ENCODE measurements around the gene CDK11B. TPM values are rescaled to one million over a fixed set of nuclear protein-coding genes. Genes with fewer than 3 reads are reported as not detected.
"Not testable (repeated sequence)": the region's sequence is repeated elsewhere in the genome, so short reads cannot be mapped to it uniquely, and the experiment has no call there.

Gene CDK11B
- total RNA-seq, 1 donor from 2014 or later, result 23.4 TPM

DNA sequence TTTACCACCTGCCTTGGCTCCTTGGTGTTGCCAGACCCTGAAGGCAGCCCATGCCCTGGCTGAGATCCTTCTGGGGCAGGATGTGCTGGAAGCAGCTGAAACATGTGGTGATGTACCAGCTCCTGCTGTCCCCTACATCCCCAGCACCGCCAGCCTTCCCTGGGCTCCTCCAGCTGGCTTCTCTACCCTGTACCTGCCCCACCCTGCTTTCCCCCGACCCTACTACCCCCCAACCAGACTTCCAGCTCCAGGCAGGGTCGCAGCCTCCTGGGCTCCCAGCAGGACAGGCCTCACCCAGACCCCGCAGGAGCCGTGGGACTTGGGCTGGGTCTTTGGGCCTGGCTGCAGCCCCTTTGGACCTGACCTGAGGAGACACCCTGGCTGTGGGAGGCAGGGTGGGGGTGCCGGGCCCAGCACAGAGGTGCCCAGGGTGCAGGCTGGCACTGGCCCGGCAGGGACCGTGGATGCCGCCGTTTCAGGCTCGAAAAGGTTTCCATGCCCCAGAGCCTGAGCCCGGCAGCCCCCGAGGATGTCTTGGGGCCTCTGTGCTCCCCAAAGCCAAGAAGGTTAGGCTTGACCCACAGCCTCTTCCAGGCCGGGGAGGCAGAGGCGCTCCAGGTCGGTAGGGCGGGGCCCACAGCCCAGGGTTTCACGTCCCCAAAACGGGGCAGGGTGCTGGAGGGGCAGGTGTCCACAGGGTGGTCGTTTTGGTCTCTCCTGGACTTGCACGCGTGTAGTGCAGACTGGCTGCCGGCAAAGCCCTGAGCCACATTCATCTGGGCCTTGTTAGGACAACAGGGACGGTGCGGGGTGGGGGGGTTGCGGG is 38.8 kb upstream of the CDK11B start:
- DNase-seq (ENCODE audit: low read depth); H3K4me3 Mint-ChIP-seq (ENCODE audit: unreplicated experiment); H3K4me1 Mint-ChIP-seq (ENCODE audit: low read depth, unreplicated experiment); H3K36me3 ChIP-seq (ENCODE audit: insufficient read depth, low read length); H3K4me2 ChIP-seq (ENCODE audit: low read length); H3K79me2 ChIP-seq (ENCODE audit: insufficient read depth, low read length); H3K36me3 Mint-ChIP-seq (ENCODE audit: low read depth, unreplicated experiment); H3K27me3 ChIP-seq (ENCODE audit: insufficient read depth, low read length); H3K27ac ChIP-seq (ENCODE audit: low read depth, low read length); H3K27me3 Mint-ChIP-seq (ENCODE audit: low read depth, unreplicated experiment); H2AFZ ChIP-seq (ENCODE audit: low read depth, low read length); H3K4me1 ChIP-seq (ENCODE audit: insufficient read depth, low read length); FAIRE-seq; H3K9me3 Mint-ChIP-seq (ENCODE audit: unreplicated experiment); H3K27ac Mint-ChIP-seq (ENCODE audit: unreplicated experiment); H4K20me1 ChIP-seq (ENCODE audit: insufficient read depth, low read length); H3K4me3 ChIP-seq (ENCODE audit: insufficient read depth, low read depth, low read length); H3K9ac ChIP-seq (ENCODE audit: low read length); H3K9me3 ChIP-seq (ENCODE audit: insufficient read depth, low read depth, low read length): not testable (repeated sequence)

DNA sequence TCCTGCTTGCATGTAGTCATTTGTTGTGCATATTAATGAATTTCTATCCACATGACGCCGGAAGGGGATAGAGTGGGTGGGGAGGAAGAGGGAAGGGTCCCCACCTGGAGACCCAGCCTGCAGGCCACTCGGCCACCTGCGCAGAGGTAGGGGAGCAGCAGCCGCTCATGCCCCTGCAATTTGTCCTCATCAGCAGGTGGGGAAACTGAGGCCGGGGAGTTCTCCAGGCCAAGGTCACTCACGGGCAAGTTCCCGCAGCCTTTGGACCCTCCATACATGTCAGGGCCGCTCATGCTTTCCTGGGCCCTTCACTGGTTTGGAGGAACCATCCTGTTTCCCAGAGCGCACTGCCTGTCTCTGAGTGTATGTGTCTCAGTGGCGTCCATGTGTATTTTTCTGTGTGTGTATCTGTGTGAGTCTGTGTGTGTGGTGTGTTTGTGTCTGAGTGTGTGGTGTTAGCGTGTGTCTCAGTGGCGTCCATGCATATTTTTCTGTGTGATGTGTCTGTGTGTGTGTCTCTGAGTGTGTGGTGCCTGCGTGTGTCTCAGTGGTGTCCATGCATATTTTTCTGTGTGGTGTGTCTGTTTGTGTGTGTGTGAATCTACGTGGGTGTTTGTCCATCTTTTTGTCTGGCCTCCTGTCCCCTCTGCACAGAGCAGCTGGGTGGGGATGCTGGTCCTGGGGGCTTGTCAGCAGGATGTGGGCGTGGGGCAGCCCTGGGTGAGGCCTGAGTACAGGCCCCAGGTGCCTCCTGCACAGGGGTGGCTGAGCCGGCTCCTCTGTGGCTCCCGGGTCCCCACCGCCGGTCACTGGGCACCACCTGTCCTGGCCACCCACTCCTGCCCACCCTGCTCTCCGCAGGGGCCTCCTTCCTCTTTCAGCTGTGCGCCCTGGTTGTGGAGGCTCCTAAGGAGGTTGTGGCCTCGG is 37.9 kb upstream of the CDK11B start:
- not testable (repeated sequence) for H3K9ac ChIP-seq (ENCODE audit: low read length); FAIRE-seq; H3K27me3 ChIP-seq (ENCODE audit: insufficient read depth, low read length); H3K27me3 Mint-ChIP-seq (ENCODE audit: low read depth, unreplicated experiment); H3K9me3 Mint-ChIP-seq (ENCODE audit: unreplicated experiment); H3K79me2 ChIP-seq (ENCODE audit: insufficient read depth, low read length); H3K4me3 ChIP-seq (ENCODE audit: insufficient read depth, low read depth, low read length); DNase-seq (ENCODE audit: low read depth); H4K20me1 ChIP-seq (ENCODE audit: insufficient read depth, low read length); H3K4me1 Mint-ChIP-seq (ENCODE audit: low read depth, unreplicated experiment); H3K36me3 Mint-ChIP-seq (ENCODE audit: low read depth, unreplicated experiment); H3K4me1 ChIP-seq (ENCODE audit: insufficient read depth, low read length); H3K27ac Mint-ChIP-seq (ENCODE audit: unreplicated experiment); H3K36me3 ChIP-seq (ENCODE audit: insufficient read depth, low read length); H3K9me3 ChIP-seq (ENCODE audit: insufficient read depth, low read depth, low read length); H3K4me2 ChIP-seq (ENCODE audit: low read length); H3K27ac ChIP-seq (ENCODE audit: low read depth, low read length); H2AFZ ChIP-seq (ENCODE audit: low read depth, low read length)
- peak overlapping the region; percentile 20 for H3K4me3 Mint-ChIP-seq (ENCODE audit: unreplicated experiment)

DNA sequence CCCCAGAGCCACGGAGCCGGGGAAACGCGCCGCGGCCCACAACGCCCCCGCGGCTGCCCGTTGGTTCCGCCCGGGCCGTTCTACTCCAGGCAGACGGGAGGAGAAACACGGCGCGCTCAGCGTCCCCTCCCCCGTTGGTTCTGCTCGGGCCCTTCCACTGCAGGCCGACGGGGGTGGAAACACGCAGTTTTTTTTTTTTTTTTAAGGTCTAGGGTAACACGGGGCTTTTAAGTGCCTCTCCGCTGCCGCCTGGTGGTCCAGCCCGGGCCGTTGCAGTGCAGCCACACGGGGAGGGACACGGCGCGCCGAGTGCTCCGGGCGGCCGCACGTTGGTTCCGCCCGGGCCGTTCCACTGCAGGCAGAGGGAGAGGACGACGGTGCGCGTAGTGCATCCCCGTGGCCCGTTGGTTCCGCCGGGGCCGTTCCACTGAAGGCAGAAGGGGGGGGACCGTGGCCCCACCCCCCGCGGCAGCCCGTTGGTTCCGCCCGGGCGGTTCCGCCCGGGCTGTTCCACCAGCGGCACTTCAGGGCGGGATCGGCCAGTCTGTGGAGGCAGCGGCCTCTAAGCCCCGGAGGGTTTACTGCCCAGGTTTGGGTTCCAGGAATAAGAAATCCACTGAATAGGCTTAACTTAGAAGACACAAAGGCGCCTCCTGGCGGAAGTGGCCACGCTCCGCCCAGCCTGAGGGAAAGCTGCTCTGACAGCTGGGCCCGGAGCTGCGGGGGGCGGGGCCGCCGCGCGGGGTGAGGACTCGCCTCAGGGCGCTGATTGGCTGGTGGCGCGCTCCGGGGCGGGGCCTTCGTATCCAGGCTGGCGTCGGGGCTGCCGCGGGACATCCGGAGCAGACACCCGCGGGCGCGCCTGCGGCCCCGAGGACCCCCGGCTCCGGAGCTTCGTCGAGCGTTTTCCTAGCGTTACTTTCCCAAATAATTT is 34.2 kb upstream of the CDK11B start, which contains the start of gene SLC35E2B:
Gene SLC35E2B, minus strand, starts transcription at position 82 of the 934 bp plus-strand sequence. CDS start 16,096 bp downstream, outside the sequence.
- not testable (repeated sequence) for H3K9me3 Mint-ChIP-seq (ENCODE audit: unreplicated experiment); H3K36me3 ChIP-seq (ENCODE audit: insufficient read depth, low read length); H3K9me3 ChIP-seq (ENCODE audit: insufficient read depth, low read depth, low read length); H3K27ac Mint-ChIP-seq (ENCODE audit: unreplicated experiment); H3K4me1 ChIP-seq (ENCODE audit: insufficient read depth, low read length); H2AFZ ChIP-seq (ENCODE audit: low read depth, low read length); FAIRE-seq; H3K27me3 Mint-ChIP-seq (ENCODE audit: low read depth, unreplicated experiment); H3K4me1 Mint-ChIP-seq (ENCODE audit: low read depth, unreplicated experiment); H3K27me3 ChIP-seq (ENCODE audit: insufficient read depth, low read length); H4K20me1 ChIP-seq (ENCODE audit: insufficient read depth, low read length); H3K36me3 Mint-ChIP-seq (ENCODE audit: low read depth, unreplicated experiment)
- Histone ChIP-seq H3K27ac (ENCODE audit: low read depth, low read length) (peak within 1 kb of the TSS; percentile 85), H3K9ac (ENCODE audit: low read length) (peak within 1 kb of the TSS; percentile 85), H3K79me2 (ENCODE audit: insufficient read depth, low read length) (peaks cover 15% of the 10 kb centered on the region), H3K4me2 (ENCODE audit: low read length) (peak within 1 kb of the TSS; percentile 74), H3K4me3 (ENCODE audit: insufficient read depth, low read depth, low read length) (peak within 1 kb of the TSS; percentile 59)
- H3K4me3 Mint-ChIP-seq (ENCODE audit: unreplicated experiment), result peak within 1 kb of the TSS; percentile 73
- DNase-seq (ENCODE audit: low read depth), result peak; percentile 87

DNA sequence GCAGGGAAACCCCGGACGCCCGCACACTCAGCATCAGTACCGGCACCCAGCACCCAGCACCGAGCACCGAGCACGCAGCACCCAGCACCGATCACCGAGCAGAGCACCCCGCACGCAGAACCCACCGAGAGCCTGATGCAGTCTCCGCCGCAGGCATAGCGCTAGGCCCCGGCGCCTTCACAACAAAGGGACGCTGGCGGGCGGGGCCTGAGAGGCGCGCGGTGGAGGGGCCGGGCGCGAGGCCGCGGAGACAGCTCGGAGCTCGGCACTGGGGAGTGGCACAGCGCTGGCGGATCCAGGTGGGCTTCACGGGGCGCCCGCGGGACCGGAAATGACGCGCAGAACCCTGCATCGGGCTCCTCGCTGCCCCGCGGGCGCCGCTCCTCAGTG is 33.5 kb upstream of the CDK11B start:
- H3K79me2 ChIP-seq (ENCODE audit: insufficient read depth, low read length), result peaks cover 22% of the 10 kb centered on the region
- peak; percentile 59 for DNase-seq (ENCODE audit: low read depth)
- H3K4me1 ChIP-seq (ENCODE audit: insufficient read depth, low read length); H4K20me1 ChIP-seq (ENCODE audit: insufficient read depth, low read length); H2AFZ ChIP-seq (ENCODE audit: low read depth, low read length); H3K27me3 Mint-ChIP-seq (ENCODE audit: low read depth, unreplicated experiment); H3K9me3 ChIP-seq (ENCODE audit: insufficient read depth, low read depth, low read length); H3K27me3 ChIP-seq (ENCODE audit: insufficient read depth, low read length); H3K36me3 ChIP-seq (ENCODE audit: insufficient read depth, low read length); FAIRE-seq; H3K9me3 Mint-ChIP-seq (ENCODE audit: unreplicated experiment); H3K36me3 Mint-ChIP-seq (ENCODE audit: low read depth, unreplicated experiment); H3K27ac Mint-ChIP-seq (ENCODE audit: unreplicated experiment); H3K4me1 Mint-ChIP-seq (ENCODE audit: low read depth, unreplicated experiment): not testable (repeated sequence)
- H3K9ac ChIP-seq (ENCODE audit: low read length), result peak overlapping the region; percentile 85
- H3K27ac ChIP-seq (ENCODE audit: low read depth, low read length), result peak overlapping the region; percentile 85
- peak overlapping the region; percentile 74 for H3K4me2 ChIP-seq (ENCODE audit: low read length)
- peak overlapping the region; percentile 59 for H3K4me3 ChIP-seq (ENCODE audit: insufficient read depth, low read depth, low read length)
- peak overlapping the region; percentile 73 for H3K4me3 Mint-ChIP-seq (ENCODE audit: unreplicated experiment)

DNA sequence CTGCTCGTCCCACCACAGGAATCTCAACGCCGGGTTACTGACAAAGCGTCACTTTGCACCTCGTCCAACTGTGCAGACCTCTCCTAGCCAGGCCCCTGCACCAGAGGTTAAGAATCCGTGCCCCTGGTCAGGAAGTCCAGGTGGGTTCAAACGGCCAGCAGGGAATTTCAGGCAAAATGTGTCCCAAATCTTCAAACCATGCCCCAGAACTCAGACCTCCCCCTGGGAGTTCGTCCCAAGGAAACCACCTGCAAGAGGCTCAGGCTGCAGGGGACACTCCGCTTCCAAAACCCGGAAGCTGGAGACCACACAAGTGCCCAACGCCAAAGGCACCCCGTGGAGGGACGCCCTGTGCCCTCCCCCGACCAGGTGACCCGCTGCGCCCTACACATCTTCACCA is 32.6 kb upstream of the CDK11B start:
- not testable (repeated sequence) for FAIRE-seq; H3K36me3 ChIP-seq (ENCODE audit: insufficient read depth, low read length); H3K27me3 Mint-ChIP-seq (ENCODE audit: low read depth, unreplicated experiment); H3K4me3 ChIP-seq (ENCODE audit: insufficient read depth, low read depth, low read length); H3K36me3 Mint-ChIP-seq (ENCODE audit: low read depth, unreplicated experiment); H3K4me3 Mint-ChIP-seq (ENCODE audit: unreplicated experiment); H3K27ac Mint-ChIP-seq (ENCODE audit: unreplicated experiment); H2AFZ ChIP-seq (ENCODE audit: low read depth, low read length); H3K9me3 ChIP-seq (ENCODE audit: insufficient read depth, low read depth, low read length); H3K27ac ChIP-seq (ENCODE audit: low read depth, low read length); H3K9ac ChIP-seq (ENCODE audit: low read length); H3K9me3 Mint-ChIP-seq (ENCODE audit: unreplicated experiment); H3K4me1 ChIP-seq (ENCODE audit: insufficient read depth, low read length); DNase-seq (ENCODE audit: low read depth); H3K27me3 ChIP-seq (ENCODE audit: insufficient read depth, low read length); H4K20me1 ChIP-seq (ENCODE audit: insufficient read depth, low read length); H3K4me1 Mint-ChIP-seq (ENCODE audit: low read depth, unreplicated experiment)
- Histone ChIP-seq H3K79me2 (ENCODE audit: insufficient read depth, low read length) (peaks cover 30% of the 10 kb centered on the region), H3K4me2 (ENCODE audit: low read length) (peak overlapping the region; percentile 60)
